NT2/D1 (cell line): ENCODE measurements around the gene HNMT.

Experiments
- SUZ12 ChIP-seq: IDR thresholded peaks from 2 replicates; pipeline ENCODE4 v1.6.1; 2011; ENCODE audit not compliant: insufficient read length, insufficient read depth; ENCODE audit errors: extremely low read depth
- YY1 ChIP-seq: IDR thresholded peaks from 2 replicates; pipeline ENCODE4 v1.6.1; 2011; ENCODE audit not compliant: insufficient read length, insufficient read depth
- ZNF274 ChIP-seq: IDR thresholded peaks from 2 replicates; pipeline ENCODE4 v1.6.1; 2011; ENCODE audit warnings: mild to moderate bottlenecking, low read depth, low read length

- no peak for TF ChIP-seq ZNF274
- TF ChIP-seq YY1 = no peak
- TF ChIP-seq SUZ12 = no peak
Measured at GRCh38 chr2:138063181-138063580, 98.9 kb downstream of the HNMT start.
